Putamen (tissue), 1 donor: ENCODE results near the gene SP7.
"Not testable (repeated sequence)": the region's sequence is repeated elsewhere in the genome, so short reads cannot be mapped to it uniquely, and the experiment has no call there.

ENCODE experiments used
- DNase-seq: peaks from one replicate; pipeline ENCODE4 v3.0.0-alpha.2; 2016; ENCODE audit warnings: low spot score

The SP7 gene

DNA sequence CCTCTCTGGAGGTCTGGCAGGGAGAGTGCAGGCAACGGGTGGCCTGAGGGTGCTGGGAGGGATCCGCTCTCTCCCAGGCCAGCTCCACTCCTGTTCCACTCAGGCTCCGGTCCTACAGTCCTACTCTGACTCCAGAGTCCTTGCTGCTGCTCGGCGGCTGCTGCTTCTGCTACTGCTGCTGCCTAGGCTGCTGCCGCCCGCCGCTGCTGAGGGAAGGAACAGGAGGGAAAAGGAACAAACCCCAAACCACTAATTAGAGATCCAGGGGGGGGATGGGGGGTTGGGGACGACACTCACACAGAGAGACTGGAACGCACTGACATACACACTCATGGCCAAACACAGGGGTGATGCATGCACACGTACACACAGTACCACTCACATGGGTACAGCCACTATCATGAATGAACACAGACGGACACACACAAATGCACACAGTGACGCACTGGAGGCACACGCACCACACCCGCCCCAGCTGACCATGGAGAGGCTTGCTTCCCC is at the start of gene SP7:
SP7 (minus strand) TSS at position 174 of the 501 bp plus-strand sequence. CDS start 708 bp downstream, outside the sequence.
- DNase-seq, result no peak

DNA sequence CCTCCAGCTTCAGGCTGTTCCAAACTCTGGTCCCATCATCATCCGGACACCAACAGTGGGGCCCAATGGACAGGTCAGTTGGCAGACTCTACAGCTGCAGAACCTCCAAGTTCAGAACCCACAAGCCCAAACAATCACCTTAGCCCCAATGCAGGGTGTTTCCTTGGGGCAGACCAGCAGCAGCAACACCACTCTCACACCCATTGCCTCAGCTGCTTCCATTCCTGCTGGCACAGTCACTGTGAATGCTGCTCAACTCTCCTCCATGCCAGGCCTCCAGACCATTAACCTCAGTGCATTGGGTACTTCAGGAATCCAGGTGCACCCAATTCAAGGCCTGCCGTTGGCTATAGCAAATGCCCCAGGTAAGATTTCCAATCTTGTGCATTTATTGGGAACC is 47.1 kb upstream of the SP7 start:
- no peak for DNase-seq

DNA sequence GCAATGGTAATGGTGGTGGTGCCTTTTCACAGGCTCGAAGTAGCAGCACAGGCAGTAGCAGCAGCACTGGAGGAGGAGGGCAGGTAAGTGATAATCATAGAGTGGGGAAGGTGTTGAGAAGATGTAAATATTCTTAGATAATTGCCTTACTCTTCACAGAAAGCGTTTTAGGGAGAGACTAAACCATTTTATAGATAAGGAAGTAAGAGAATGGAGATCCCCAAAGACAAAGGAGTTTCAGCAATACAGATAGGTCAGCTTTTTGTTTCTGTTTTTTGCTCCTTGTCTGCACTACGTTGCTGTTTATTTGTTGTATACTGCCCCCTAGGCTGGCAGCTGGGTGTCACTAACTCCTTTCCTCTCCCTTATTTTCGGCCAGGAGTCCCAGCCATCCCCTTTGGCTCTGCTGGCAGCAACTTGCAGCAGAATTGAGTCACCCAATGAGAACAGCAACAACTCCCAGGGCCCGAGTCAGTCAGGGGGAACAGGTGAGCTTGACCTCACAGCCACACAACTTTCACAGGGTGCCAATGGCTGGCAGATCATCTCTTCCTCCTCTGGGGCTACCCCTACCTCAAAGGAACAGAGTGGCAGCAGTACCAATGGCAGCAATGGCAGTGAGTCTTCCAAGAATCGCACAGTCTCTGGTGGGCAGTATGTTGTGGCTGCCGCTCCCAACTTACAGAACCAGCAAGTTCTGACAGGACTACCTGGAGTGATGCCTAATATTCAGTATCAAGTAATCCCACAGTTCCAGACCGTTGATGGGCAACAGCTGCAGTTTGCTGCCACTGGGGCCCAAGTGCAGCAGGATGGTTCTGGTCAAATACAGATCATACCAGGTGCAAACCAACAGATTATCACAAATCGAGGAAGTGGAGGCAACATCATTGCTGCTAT is 45.8 kb upstream of the SP7 start:
- peak; percentile 39 for DNase-seq

DNA sequence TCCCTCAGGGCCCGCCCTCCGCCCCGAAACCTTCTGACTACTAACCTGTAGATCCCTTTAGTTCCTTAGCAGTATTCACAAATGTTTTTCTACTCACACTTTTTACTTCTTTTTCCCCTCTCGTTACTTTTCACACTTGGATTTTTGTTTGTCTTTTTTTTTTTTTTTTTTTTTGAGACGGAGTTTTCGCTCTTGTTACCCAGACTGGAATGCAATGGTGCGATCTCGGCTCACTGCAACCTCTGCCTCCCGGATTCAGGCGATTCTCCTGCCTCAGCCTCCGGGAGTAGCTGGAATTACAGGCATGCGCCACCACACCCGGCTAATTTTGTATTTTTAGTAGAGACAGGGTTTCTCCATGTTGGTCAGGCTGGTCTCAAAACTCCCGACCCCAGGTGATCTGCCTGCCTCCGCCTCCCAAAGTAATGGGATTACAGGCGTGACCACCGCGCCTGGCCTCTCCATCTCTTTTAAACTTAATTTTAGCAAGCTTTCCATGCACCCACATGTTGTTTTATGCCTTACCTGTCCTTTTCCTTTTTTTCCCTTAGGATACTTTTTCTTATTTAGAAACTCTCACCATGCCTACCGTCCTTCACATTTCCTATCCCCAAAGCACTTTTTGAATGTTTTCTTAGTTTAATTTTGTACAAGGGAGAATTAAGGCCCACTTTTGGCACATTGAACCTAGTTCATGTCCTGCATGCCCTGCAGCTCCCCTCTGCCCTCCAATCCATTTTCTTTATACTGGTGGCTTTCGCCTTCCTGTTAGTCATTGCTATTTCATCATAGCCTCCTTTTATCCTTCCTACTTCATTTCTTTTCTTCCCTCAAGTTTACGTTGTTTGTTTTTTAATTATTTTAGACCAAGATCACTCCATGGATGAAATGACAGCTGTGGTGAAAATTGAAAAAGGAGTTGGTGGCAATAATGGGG is 44.9 kb upstream of the SP7 start:
- no peak for DNase-seq

DNA sequence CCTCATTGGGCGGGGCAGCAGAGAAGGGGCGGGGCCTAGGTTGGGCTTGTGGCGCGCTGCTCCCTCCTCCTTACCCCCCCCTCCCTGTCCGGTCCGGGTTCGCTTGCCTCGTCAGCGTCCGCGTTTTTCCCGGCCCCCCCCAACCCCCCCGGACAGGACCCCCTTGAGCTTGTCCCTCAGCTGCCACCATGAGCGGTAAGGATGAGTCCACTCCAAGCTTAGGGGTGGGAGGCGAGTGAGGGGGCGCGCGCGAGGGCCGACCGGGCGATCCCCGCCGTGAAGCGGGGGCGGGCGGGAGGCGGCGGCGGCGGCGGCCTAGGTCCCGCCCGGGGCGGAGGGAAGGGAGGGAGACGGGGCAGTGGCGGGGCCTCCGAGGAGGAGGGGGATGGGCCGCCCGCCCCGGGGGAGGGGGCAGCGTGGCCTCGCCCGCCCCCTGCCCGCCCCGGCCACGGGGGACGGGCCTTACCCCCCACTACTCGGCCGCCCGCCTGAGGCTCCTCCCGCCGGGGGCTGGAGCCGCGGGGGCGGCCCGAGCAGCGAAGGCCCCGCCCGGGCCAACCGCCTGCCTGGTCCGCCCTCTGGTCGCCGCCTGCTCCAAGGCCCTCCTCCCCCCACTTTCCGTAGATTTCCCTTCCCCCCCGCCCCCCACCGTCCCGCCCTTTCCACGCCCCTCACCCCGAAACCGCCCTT is 44.1 kb upstream of the SP7 start, which contains the start of gene SP1:
SP1 (plus strand) TSS at position 73 of the 690 bp plus-strand sequence; CDS start at position 189, 116 bp downstream.
- peak; percentile 90 for DNase-seq

DNA sequence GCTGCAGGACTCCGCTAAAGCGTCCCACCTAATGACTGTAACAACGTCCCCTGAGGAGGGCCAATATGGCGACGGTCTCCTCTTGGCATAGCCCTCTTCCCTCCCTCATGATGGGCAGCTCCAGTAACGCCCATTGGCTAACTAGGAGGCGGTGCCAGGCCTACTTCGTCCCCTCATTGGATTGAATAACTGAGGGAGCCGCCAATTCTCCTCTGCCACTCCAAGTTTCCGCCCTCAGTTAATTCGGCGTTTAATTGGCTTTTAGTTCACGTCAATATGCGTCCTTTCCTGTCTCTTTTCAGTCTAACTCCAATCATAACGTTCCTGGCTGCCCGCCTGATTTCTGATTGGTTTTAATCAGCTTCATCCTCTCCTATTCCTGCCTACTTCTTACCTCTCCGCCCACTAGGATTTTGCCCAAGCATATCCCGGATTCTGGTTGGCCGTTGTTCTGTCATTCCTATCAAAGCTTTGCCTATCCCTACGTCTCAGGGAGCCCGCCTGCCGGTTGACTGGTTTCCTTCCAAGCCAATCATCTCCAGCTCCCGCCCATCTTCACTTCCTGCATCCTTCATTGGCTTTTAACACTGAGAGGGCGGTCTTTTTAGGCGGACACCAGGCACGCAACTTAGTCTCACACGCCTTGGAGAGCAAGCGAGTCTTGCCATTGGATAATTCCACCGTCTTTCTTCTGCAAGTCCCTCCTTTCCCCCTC is 43.4 kb upstream of the SP7 start:
- peak; percentile 100 for DNase-seq

DNA sequence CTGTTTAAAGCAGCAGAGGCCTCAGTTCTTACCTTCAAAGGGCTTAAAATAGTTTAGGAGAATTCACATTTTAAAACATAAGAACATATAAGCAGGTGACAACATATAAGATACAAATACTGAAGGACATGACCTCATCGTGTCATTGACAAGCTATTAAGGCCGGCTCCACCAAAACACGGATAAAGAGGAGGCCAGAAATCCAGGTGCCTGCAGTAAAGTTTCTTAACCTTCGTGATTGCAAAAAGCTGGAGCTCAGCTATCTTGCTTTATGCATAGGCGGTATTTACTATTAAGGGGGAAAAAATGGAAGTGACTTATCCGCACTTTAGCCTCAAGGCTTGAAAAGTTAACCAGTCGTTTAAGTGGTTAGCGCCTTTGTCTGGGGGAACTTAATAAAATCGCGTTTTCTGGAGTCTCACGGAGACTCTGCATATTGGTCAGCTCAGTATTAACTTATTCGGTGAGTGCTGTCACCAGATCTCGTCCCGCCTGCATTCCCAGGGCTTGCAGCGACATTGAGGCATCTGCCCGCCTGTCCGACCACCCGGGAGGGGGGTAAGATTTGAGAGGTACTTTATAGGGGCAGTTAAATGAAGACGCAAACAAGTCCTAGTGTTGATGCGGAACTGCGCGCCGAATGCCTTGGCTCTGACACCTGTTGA is 42.7 kb upstream of the SP7 start:
- no peak for DNase-seq

DNA sequence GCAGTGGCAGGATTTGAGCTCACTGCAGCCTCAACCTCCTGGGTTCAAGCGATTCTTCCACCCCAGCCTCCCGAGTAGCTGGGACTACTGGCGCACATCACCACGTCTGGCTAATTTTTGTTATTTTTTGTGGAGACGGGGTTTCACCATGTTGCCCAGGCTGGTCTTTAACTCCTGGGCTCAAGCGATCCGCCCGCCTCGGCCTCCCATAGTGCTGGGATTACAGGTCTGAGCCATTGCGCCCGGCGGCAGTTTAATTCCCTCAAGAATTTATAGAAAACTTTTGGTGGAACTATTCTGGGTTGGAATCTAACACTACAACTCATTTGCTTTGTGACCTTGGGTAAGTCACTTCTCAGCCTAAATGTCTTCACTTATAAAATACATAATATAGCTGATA is 42.1 kb upstream of the SP7 start:
- no peak for DNase-seq

DNA sequence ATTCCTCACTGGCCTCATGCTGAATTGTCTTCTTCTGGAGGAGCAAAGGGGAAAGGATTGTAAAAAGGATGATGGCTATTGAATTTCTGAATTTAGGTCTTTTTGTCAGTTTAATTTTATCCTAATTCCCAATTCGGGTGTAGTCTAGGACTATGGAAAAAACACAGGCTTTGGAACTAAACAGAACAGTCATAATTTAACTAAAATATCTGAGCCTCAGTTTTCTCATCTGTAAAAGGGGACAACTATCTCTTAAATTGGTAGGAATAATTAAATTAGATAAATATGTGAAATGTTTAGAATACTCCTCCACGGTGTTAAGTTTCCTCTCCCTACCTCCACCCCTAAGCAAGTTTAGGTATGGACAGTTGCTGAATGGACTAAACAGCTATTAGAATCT is 40.6 kb upstream of the SP7 start:
- no peak for DNase-seq

DNA sequence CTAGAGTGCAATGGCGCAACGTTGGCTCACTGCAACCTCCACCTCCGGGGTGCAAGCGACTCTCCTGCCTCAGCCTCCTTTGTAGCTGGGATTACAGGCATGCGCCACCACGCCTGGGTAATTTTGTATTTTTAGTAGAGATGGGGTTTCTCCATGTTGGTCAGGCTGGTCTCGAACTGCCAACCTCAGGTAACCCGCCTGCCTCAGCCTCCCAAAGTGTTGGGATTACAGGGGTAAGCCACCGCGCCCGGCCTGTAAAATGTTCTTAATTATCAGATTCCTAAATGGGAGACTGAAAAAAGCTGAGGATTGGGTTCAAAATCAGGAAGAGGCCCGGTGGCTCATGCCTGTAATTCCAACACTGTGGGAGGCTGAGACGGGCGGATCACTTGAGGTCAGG is 38.1 kb upstream of the SP7 start:
- DNase-seq, result not testable (repeated sequence)

DNA sequence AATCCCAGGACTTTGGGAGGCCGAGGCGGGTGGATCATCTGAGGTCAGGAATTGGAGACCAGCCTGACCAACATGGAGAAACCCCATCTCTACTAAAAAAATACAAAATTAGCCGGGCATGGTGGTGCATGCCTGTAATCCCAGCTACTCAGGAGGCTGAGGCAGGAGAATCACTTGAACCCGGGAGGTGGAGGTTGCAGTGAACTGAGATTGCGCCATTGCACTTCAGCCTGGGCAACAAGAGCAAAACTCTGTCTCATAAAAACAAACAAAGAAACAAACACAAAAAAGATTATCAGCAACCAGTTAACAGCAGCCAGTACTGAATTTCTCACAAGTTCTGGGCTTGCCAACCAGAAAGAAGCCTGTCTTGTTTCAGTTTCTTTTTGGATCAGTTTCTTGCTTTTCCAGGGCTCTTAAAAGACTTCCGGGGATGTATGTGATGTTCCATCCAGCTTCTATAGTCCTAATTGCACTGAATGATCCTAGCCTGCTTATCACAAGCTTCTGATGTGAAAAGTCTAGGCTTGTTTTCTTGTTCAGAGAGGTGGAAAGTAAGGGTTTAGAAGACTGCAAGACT is 37.5 kb upstream of the SP7 start:
- not testable (repeated sequence) for DNase-seq

DNA sequence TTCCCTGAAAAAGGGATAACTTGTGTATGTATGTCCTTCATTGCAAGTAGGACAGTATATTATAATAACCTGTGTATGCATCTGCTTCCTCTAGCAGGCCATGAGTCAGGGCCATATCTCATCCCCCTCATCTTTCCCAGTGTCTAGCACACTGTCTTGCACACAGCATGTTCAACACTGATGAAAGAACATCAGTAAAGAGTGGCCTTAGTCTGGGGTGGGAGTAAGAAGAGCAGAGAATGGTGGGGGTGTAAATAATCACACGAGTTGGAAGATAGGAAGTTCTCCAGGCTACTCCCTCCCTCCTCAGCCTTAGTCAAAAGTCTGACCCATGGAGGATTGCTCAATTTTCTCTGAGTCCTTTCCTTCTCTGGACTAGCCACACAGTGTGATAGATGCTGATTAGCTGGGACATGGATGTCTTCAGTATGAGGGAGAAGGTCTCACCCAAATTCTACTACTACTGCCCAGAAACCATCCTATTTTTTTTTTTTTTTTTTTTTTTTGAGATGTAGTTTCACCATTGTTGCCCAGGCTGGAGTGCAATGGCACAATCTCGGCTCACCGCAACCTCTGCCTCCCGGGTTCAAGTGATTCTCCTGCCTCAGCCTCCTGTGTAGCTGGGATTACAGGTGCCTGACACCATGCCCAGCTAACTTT is 29.2 kb upstream of the SP7 start:
- no peak for DNase-seq

DNA sequence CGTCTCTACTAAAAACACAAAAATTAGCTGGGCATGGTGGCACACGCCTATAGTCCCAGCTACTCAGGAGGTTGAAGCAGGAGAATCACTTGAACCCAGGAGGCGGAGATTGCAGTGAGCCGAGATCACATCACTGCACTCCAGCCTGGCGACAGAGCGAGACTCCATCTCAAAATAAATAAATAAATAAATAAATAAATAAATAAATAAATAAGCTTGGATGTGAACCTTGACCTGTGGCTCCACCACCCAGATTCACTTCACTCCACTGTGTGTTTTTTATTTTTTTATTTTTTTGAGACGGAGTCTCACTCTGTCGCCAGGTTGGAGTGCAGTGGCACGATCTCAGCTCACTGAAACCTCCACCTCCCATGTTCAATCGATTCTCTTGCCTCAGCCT is 25.5 kb upstream of the SP7 start:
- not testable (repeated sequence) for DNase-seq

DNA sequence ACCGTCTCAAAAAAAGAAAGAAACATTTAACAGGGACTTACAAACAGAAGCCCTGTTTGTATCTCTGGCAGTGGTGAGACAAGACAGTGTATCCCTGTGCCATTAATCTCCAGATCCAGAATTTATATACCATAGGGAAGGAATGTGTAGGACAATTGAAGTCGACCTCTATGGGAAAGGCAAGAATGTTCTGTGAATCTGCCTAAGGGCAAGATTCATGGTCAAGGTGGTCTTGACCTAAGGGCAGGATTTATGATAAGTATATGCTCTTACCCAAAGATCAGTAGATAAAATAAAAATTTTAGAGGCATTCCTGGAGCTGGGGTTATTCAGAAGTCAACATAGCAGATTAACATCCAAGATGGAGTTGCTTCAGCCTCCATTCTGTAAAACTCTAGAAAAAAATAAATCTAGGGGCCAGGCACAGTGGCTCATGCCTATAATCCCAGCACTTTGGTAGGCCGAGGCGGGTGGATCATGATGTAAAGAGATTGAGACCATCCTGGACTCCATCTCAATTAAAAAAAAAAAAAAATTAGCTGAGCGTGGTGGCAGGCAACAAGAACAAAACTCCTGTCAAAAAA is 22.8 kb upstream of the SP7 start:
- no peak for DNase-seq

DNA sequence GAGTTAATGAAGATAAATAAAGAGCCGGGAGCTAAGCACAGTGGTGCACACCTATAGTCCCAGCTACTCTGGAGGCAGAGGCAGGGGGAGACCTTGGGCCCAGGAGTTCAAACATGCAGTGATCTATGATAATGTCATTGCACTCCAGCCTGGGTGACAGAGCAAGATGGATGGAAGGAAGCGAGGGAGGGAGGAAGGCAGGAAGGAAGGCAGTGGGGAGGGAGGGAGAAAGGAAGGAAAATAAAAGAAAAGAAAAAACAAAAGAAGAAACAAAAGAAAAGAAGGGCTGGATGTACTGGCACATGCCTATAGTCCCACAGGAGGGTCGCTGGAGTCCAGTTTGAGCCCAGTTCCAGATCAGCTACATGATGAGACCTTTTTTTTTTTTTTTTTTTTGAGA is 19.0 kb upstream of the SP7 start:
- DNase-seq, result no peak

DNA sequence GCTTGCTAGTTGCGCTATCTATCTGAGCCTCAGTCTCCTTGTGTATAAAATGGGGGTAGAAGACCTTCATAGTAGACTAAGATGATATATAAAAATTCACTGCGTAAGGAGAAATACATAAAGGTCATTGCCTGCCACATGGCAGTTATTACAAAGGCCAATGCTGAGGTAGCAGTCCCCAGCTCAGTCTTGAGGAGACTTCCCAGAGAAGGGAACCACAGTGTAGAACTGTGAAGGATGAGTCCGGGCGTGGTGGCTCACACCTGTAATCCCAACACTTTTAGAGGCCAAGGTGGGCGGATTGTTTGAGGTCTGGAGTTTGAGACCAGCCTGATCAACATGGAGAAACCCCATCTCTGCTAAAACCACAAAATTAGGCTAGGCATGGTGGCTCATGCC is 17.1 kb upstream of the SP7 start:
- DNase-seq, result no peak

DNA sequence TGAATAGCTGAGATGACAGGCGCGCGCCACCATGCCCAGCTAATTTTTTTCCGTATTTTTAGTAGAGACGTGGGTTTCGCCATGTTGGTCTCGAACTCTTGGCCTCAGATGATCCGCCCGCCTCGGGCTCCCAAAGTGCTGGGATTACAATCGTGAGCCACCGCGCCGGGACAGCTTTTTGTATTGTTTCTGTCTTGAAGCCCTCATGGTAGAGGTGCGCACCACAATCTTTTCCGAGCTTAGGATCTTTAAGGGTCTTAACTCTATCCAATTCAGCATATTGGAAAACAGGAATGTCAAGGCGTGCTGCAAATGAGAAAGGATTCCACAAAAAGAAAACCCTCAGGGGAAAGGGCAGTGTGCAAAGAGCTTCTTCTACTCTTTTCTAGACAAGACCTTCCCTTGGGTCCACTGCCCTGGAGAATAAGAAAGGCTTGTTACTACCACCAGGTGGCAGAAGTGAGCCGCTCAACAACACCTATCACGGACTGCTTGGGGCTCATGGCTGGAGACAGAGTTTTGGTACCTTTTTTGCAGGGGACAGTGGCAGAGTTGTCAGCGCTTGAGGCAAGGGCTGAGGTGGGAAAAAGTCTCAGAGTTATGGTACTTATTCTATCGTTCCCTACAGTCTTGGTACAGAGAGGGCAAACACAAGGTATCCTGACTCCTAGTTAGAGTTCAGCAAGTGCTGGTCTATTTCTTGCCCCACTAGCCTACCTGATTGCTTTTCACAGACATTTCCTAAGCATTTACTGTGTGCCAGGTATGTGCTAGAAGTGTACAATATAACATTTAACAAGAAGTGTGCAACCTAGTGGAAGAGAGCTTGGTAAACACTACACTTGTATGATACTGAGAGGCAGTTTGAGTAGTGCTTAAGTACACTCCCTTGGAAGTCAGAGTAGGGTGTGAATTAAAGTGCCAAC is 16.4 kb upstream of the SP7 start:
- peak; percentile 83 for DNase-seq

DNA sequence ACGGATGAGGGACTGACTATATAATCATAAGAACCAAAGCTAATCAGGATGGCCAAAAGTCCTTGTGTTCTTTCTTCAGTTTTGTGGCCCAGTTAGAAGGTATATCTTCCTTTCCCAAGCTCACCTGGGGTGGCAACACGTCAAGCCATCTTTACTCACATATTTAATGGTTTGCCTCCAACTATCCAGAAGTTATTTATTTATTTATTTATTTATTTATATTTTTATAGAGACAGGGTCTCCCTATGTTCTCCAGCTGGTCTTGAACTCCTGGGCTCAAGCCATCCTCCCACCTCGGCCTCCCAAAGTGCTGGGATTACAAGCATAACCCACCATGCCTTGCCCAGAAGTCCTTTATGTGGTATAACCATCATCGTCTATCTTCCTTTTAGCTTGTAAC is 11.8 kb upstream of the SP7 start:
- DNase-seq, result no peak
